GM10248 (cell line): ENCODE measurements around the gene CXCL9.
"Not testable (repeated sequence)": the region's sequence is repeated elsewhere in the genome, so short reads cannot be mapped to it uniquely, and the experiment has no call there.

Experiments
- CTCF ChIA-PET: fragments of 300-600 bp; sonication (Branson Sonifier 250); formaldehyde crosslinking; extraction: SDS; loops from one replicate; lab custom pipeline; 2021; ENCODE audit warnings: antibody characterized with exemption; lab: Yijun Ruan, JAX
- POLR2A ChIA-PET: fragments of 350-650 bp; sonication (Branson Sonifier 250); formaldehyde crosslinking; extraction: SDS; loops from one replicate; lab custom pipeline; 2020; ENCODE audit warnings: antibody characterized with exemption; lab: Yijun Ruan, JAX
- DNase-seq: peaks from one replicate; pipeline ENCODE4 v3.0.0; 2012; ENCODE audit errors: extremely low spot score
- CTCF ChIP-seq: IDR thresholded peaks from 2 replicates; pipeline ENCODE4 v1.5.1; 2012; ENCODE audit warnings: mild to moderate bottlenecking, low read depth; ENCODE audit errors: extremely low read depth, missing control alignments, control extremely low read depth

Gene CXCL9

GRCh38 chr4:76007089-76007862 lies at the start of gene CXCL9:
TSS of gene CXCL9 (minus strand) at chr4:76007509. CDS start at chr4:76007449, 60 bp downstream.
- ChIA-PET CTCF (no interaction called here), POLR2A (no interaction called here)
- no peak for TF ChIP-seq CTCF
- no peak for DNase-seq

GRCh38 chr4:76055421-76055820 lies 48.1 kb upstream of the CXCL9 start:
- POLR2A ChIA-PET: no interaction called here
- CTCF ChIA-PET: interaction anchor here (1.0 to 4.1 kb wide), 6 partner anchors 11 to 160 kb away, joined by 3 to 32 read pairs (median 3); no protein-coding TSS in a partner anchor
- no peak for TF ChIP-seq CTCF
- DNase-seq: no peak

GRCh38 chr4:76055016-76055415 lies 47.7 kb upstream of the CXCL9 start:
- peak; percentile 67 for DNase-seq
- ChIA-PET POLR2A (no interaction called here), CTCF (interaction anchor here (1.0 to 4.1 kb wide), 5 partner anchors 12 to 63 kb away, joined by 3 to 32 read pairs (median 3); no protein-coding TSS in a partner anchor)
- no peak for TF ChIP-seq CTCF

GRCh38 chr4:76053730-76054129 lies 46.4 kb upstream of the CXCL9 start:
- TF ChIP-seq CTCF: no peak
- no peak for DNase-seq
- ChIA-PET POLR2A (no interaction called here), CTCF (interaction anchor here (0.9 to 4.1 kb wide), 6 partner anchors 13 to 138 kb away, joined by 3 to 32 read pairs (median 5); no protein-coding TSS in a partner anchor)

GRCh38 chr4:76050560-76051050 lies 43.3 kb upstream of the CXCL9 start:
- CTCF ChIA-PET: interaction anchor here (1.8 kb wide), 1 partner anchor 55 kb away, joined by 5 read pairs; no protein-coding TSS in a partner anchor
- POLR2A ChIA-PET, DNase-seq: not testable (repeated sequence)

GRCh38 chr4:76049860-76050416 lies 42.6 kb upstream of the CXCL9 start:
- DNase-seq, POLR2A ChIA-PET: not testable (repeated sequence)
- CTCF ChIA-PET: interaction anchor here (1.8 kb wide), 1 partner anchor 54 kb away, joined by 5 read pairs; no protein-coding TSS in a partner anchor

GRCh38 chr4:76044686-76045085 lies 37.4 kb upstream of the CXCL9 start:
- POLR2A ChIA-PET, CTCF ChIA-PET, DNase-seq: not testable (repeated sequence)

- DNase-seq, CTCF ChIA-PET, POLR2A ChIA-PET: not testable (repeated sequence)
These were observed 36.0 kb upstream of the CXCL9 start for GRCh38 chr4:76043306-76043705.

GRCh38 chr4:76042241-76042998 lies 35.1 kb upstream of the CXCL9 start:
- DNase-seq, CTCF ChIA-PET, POLR2A ChIA-PET: not testable (repeated sequence)
